GM23338 (cell line): Measurements from ENCODE around the gene TGFBI. TPM values are rescaled to one million over a fixed set of nuclear protein-coding genes. Genes with fewer than 3 reads are reported as not detected.

Experiments
- ATAC-seq: fragments of 200-7000 bp; cut with Tn5 transposase; 3 replicates; pipeline ENCODE4 v1.9.1; 2020
- DNase-seq: peaks from one replicate; pipeline ENCODE4 v3.0.0-alpha.2; 2015; ENCODE audit warnings: low spot score
- H2AFZ ChIP-seq: fragments of 200-600 bp; sonication (generic); 2 replicates; pipeline ENCODE4 v1.8.0; 2016; ENCODE audit warnings: antibody characterized with exemption, mild to moderate bottlenecking, moderate library complexity
- H3F3A ChIP-seq: fragments of 200-600 bp; sonication (generic); replicated peaks from 2 replicates; pipeline ENCODE4 v1.8.0; 2017; ENCODE audit warnings: antibody characterized with exemption, mixed run types, low read depth
- H3K27ac ChIP-seq: fragments of 200-600 bp; sonication (generic); 2 replicates; pipeline ENCODE4 v1.6.1; 2016; ENCODE audit warnings: low read depth
- H3K27me3 ChIP-seq: fragments of 200-600 bp; sonication (generic); 2 replicates; pipeline ENCODE4 v1.8.0; 2016; ENCODE audit warnings: mild to moderate bottlenecking, mixed run types, moderate library complexity; ENCODE audit not compliant: insufficient read depth
- H3K36me3 ChIP-seq: fragments of 200-600 bp; sonication (generic); 2 replicates; pipeline ENCODE4 v1.8.0; 2016; ENCODE audit warnings: mild to moderate bottlenecking; ENCODE audit not compliant: insufficient read depth
- H3K4me1 ChIP-seq: fragments of 200-600 bp; sonication (generic); 2 replicates; pipeline ENCODE4 v1.8.0; 2016; ENCODE audit warnings: mild to moderate bottlenecking, moderate library complexity; ENCODE audit not compliant: insufficient read depth
- H3K4me2 ChIP-seq: fragments of 200-600 bp; sonication (generic); 2 replicates; pipeline ENCODE4 v1.7.1; 2017; ENCODE audit warnings: mixed run types
- H3K4me3 ChIP-seq: fragments of 200-600 bp; sonication (generic); 2 replicates; pipeline ENCODE4 v1.6.1; 2016; ENCODE audit warnings: mixed run types
- H3K79me2 ChIP-seq: fragments of 200-600 bp; sonication (generic); replicated peaks from 2 replicates; pipeline ENCODE4 v1.8.0; 2017; ENCODE audit warnings: mild to moderate bottlenecking; ENCODE audit not compliant: insufficient read depth
- H3K9me2 ChIP-seq: fragments of 200-600 bp; sonication (generic); 2 replicates; pipeline ENCODE4 v1.8.0; 2017; ENCODE audit not compliant: insufficient read depth
- H4K20me1 ChIP-seq: fragments of 200-600 bp; sonication (generic); replicated peaks from 2 replicates; pipeline ENCODE4 v1.8.0; 2017; ENCODE audit warnings: mild to moderate bottlenecking; ENCODE audit not compliant: insufficient read depth
- H3K27ac Mint-ChIP-seq: 2 replicates; pipeline ENCODE4 v1.8.0; 2020; ENCODE audit warnings: inconsistent platforms, mild to moderate bottlenecking, moderate library complexity, mixed read lengths
- H3K27me3 Mint-ChIP-seq: 3 replicates; pipeline ENCODE4 v1.8.0; 2022; ENCODE audit warnings: low read depth, mild to moderate bottlenecking, moderate library complexity, mixed read lengths, inconsistent platforms; ENCODE audit not compliant: insufficient read depth, poor library complexity
- H3K36me3 Mint-ChIP-seq: 3 replicates; pipeline ENCODE4 v1.8.0; 2021; ENCODE audit warnings: low read depth, mild to moderate bottlenecking, inconsistent platforms, moderate library complexity, mixed read lengths
- H3K4me1 Mint-ChIP-seq: 3 replicates; pipeline ENCODE4 v1.8.0; 2020; ENCODE audit warnings: mild to moderate bottlenecking, inconsistent platforms, mixed read lengths
- H3K4me3 Mint-ChIP-seq: 3 replicates; pipeline ENCODE4 v1.8.0; 2021; ENCODE audit warnings: moderate library complexity, mild to moderate bottlenecking, inconsistent platforms, mixed read lengths
- H3K9me3 Mint-ChIP-seq: 3 replicates; pipeline ENCODE4 v1.8.0; 2020; ENCODE audit warnings: moderate library complexity, mild to moderate bottlenecking, inconsistent platforms, mixed read lengths
- CREB1 ChIP-seq: fragments of 250-450 bp; sonication (Bioruptor Pico); IDR thresholded peaks from 2 replicates; pipeline ENCODE4 v1.5.0; 2020; ENCODE audit warnings: low read depth, mild to moderate bottlenecking, moderate library complexity
- CTCF ChIP-seq, 2 experiments: fragments of 200-600 bp in 1 of 2; sonication (generic) in 1 of 2; conservative IDR thresholded peaks; 2 replicates each; pipeline versions ENCODE4 v1.5.1 to v1.6.1; 2016 to 2017; ENCODE audit warnings: antibody characterized with exemption in 2 of 2, low read depth in 2 of 2, mild to moderate bottlenecking in 2 of 2, moderate library complexity in 1 of 2
- ETS1 ChIP-seq: IDR thresholded peaks from 2 replicates; pipeline ENCODE4 v1.6.1; 2016; ENCODE audit warnings: antibody characterized with exemption
- EZH2phosphoT487 ChIP-seq: fragments of 200-600 bp; sonication (generic); IDR thresholded peaks from one replicate; pipeline ENCODE4 v1.8.1; 2018; ENCODE audit warnings: antibody characterized with exemption; ENCODE audit not compliant: unreplicated experiment
- JUNB ChIP-seq: IDR thresholded peaks from one replicate; pipeline ENCODE4 v1.6.1; 2016; ENCODE audit warnings: antibody characterized with exemption; ENCODE audit not compliant: unreplicated experiment
- POLR2AphosphoS5 ChIP-seq: IDR thresholded peaks from 2 replicates; pipeline ENCODE4 v1.6.1; 2016; ENCODE audit warnings: antibody characterized with exemption, low read depth
- REST ChIP-seq: IDR thresholded peaks from one replicate; pipeline ENCODE4 v1.6.1; 2018; ENCODE audit warnings: antibody characterized with exemption; ENCODE audit not compliant: unreplicated experiment
- STAT1 ChIP-seq: IDR thresholded peaks from one replicate; pipeline ENCODE4 v1.6.1; 2016; ENCODE audit warnings: antibody characterized with exemption; ENCODE audit not compliant: unreplicated experiment
- ZNF114 ChIP-seq: fragments of 250-450 bp; sonication (Bioruptor Pico); IDR thresholded peaks from 2 replicates; pipeline ENCODE4 v1.5.0; 2020; ENCODE audit warnings: mild to moderate bottlenecking, moderate library complexity
- ZNF331 ChIP-seq: fragments of 250-450 bp; sonication (Bioruptor Pico); IDR thresholded peaks from 2 replicates; pipeline ENCODE4 v1.5.0; 2020; ENCODE audit warnings: low read depth, mild to moderate bottlenecking, moderate library complexity
- polyA plus RNA-seq: library from polyadenylated mRNA; unstranded; fragments of >200 nt; fragmentation: Nextera tagmentation; extraction: Ambion mirVana; gene quantifications from 2 replicates; pipeline ENCODE4 v1.2.1, GENCODE V29; 2016
- total RNA-seq: library from RNA; depleted of rRNA; stranded (reverse); fragments of >200 nt; shearing (Covaris generic); gene quantifications from 2 replicates; pipeline ENCODE4 v1.2.3, GENCODE V29; 2014

The TGFBI gene
- total and polyA plus RNA-seq, 2 experiments from 2014 or later, result 8.9 to 9.4 TPM

- Histone ChIP-seq H4K20me1 (no peaks in the 10 kb centered on the region), H3F3A (no peaks in the 10 kb centered on the region), H3K36me3 (no peaks in the 10 kb centered on the region), H3K79me2 (no peaks in the 10 kb centered on the region), H3K27me3 (peaks cover 21% of the 10 kb centered on the region), H2AFZ (no peak overlapping the region; the same call in 1 of the 2 replicates), H3K9me2 (no peaks in the 10 kb centered on the region), H3K4me1 (no peaks in the 10 kb centered on the region), H3K27ac (no peak overlapping the region), H3K4me2 (no peak overlapping the region), H3K4me3 (no peak overlapping the region)
- Mint-ChIP-seq H3K27ac (no peak overlapping the region), H3K4me1 (peaks cover 3% of the 10 kb centered on the region; the same call in 1 of the 3 replicates), H3K27me3 (peaks cover 14% of the 10 kb centered on the region), H3K4me3 (no peak overlapping the region), H3K36me3 (no peaks in the 10 kb centered on the region), H3K9me3 (no peaks in the 10 kb centered on the region)
- ATAC-seq (no peak), DNase-seq (no peak)
- TF ChIP-seq STAT1 (no peak), CTCF (conservative IDR thresholded peaks at IDR 0.05; ENCODE audit: low read depth in 2 of 2) (no peak), CREB1 (CRISPR knock-in tag) (no peak), ZNF331 (CRISPR knock-in tag) (no peak), JUNB (no peak), ZNF114 (CRISPR knock-in tag) (no peak), ETS1 (no peak), EZH2phosphoT487 (no peak), REST (no peak), POLR2AphosphoS5 (no peak)
These were observed 4.7 kb upstream of the TGFBI start for GRCh38 chr5:136023958-136024541.
